DOHH2 (cell line): Measurements from ENCODE around the gene FAM124A.

ENCODE experiments used
- H3F3A ChIP-seq: fragments of 200-600 bp; sonication (generic), shearing (Covaris generic); 2 replicates; pipeline ENCODE4 v1.6.0; 2016; ENCODE audit warnings: antibody characterized with exemption, mild to moderate bottlenecking; ENCODE audit not compliant: control insufficient read depth, insufficient read depth
- H3K27ac ChIP-seq: fragments of 200-600 bp; sonication (generic); 2 replicates; pipeline ENCODE4 v1.5.1; 2014; ENCODE audit warnings: low read depth, mild to moderate bottlenecking, low read length, moderate library complexity
- H3K27me3 ChIP-seq: fragments of 200-600 bp; sonication (generic); 2 replicates; pipeline ENCODE4 v1.6.1; 2014; ENCODE audit warnings: mild to moderate bottlenecking, low read length, mixed read lengths; ENCODE audit not compliant: control insufficient read depth
- H3K36me3 ChIP-seq: fragments of 200-600 bp; sonication (generic); 2 replicates; pipeline ENCODE4 v1.6.1; 2014; ENCODE audit warnings: mild to moderate bottlenecking, low read length, moderate library complexity, mixed read lengths; ENCODE audit not compliant: control insufficient read depth
- H3K4me1 ChIP-seq: fragments of 200-600 bp; sonication (generic); 2 replicates; pipeline ENCODE4 v1.6.1; 2014; ENCODE audit warnings: mild to moderate bottlenecking, low read length, mixed read lengths; ENCODE audit not compliant: control insufficient read depth
- H3K4me2 ChIP-seq: fragments of 200-600 bp; sonication (generic); 2 replicates; pipeline ENCODE4 v1.6.0; 2014; ENCODE audit warnings: mild to moderate bottlenecking, low read length, moderate library complexity
- H3K4me3 ChIP-seq: fragments of 200-600 bp; sonication (generic); 2 replicates; pipeline ENCODE4 v1.5.1; 2014; ENCODE audit warnings: mild to moderate bottlenecking, low read length, mixed read lengths
- H3K79me2 ChIP-seq: fragments of 200-600 bp; sonication (generic); 2 replicates; pipeline ENCODE4 v1.6.1; 2014; ENCODE audit warnings: mild to moderate bottlenecking, low read length, mixed read lengths; ENCODE audit not compliant: control insufficient read depth
- H3K9me2 ChIP-seq: fragments of 200-600 bp; sonication (generic); replicated peaks from 2 replicates; pipeline ENCODE4 v1.6.1; 2014; ENCODE audit warnings: mild to moderate bottlenecking, low read length, mixed read lengths; ENCODE audit not compliant: control insufficient read depth
- H3K9me3 ChIP-seq: fragments of 200-600 bp; sonication (generic); 2 replicates; pipeline ENCODE4 v1.6.1; 2014; ENCODE audit warnings: antibody characterized with exemption, low read length, mixed read lengths; ENCODE audit not compliant: control insufficient read depth, insufficient read depth
- H4K20me1 ChIP-seq: fragments of 200-600 bp; sonication (generic); 2 replicates; pipeline ENCODE4 v1.6.0; 2014; ENCODE audit warnings: low read depth, mild to moderate bottlenecking, antibody characterized with exemption, low read length, moderate library complexity; ENCODE audit not compliant: control insufficient read depth, insufficient read depth
- CTCF ChIP-seq: fragments of 200-600 bp; sonication (generic); IDR thresholded peaks from one replicate; pipeline ENCODE4 v1.5.1; 2014; ENCODE audit warnings: antibody characterized with exemption, mild to moderate bottlenecking, low read depth, low read length; ENCODE audit not compliant: poor library complexity, severe bottlenecking
- EZH2phosphoT487 ChIP-seq: fragments of 200-600 bp; sonication (generic); IDR thresholded peaks from 2 replicates; pipeline ENCODE4 v1.6.1; 2017; ENCODE audit warnings: borderline replicate concordance, mild to moderate bottlenecking, antibody characterized with exemption, low read length, moderate library complexity, mixed read lengths

FAM124A gene

GRCh38 chr13:51222037-51222685 is at the start of gene FAM124A:
Gene FAM124A, plus strand, starts transcription at chr13:51222398. Its CDS starts 104 bp downstream, at chr13:51222502.
- Histone ChIP-seq H3K36me3 (no peaks in the 10 kb centered on the region), H4K20me1 (no peaks in the 10 kb centered on the region), H3K9me2 (no peaks in the 10 kb centered on the region), H3K79me2 (no peaks in the 10 kb centered on the region), H3K27ac (no peak within 1 kb of the TSS), H3K4me2 (peak within 1 kb of the TSS; percentile 69), H3F3A (no peaks in the 10 kb centered on the region), H3K4me3 (peak within 1 kb of the TSS; percentile 68), H3K9me3 (no peaks in the 10 kb centered on the region), H3K27me3 (peaks cover 25% of the 10 kb centered on the region), H3K4me1 (peaks cover 4% of the 10 kb centered on the region)
- TF ChIP-seq CTCF (no peak), EZH2phosphoT487 (no peak)

DNA sequence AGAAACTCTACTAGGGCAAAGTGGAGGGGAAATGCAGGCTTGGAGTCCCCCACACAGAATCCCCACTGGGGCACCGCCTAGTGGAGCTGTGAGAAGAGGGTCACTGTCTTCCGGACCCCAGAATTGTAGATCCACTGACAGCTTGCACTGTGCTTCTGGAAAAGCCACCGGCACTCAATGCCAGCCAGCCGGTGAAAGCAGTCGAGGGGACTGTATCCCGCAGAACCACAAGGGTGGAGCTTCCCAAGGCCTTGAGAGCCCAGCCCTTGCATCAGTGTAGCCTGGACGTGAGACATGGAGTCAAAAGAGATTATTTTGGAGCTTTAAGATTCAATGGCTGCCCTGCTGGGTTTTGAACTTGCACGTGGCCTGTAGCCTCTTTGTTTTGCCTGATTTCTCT is 47.2 kb upstream of the FAM124A start:
- Histone ChIP-seq H3F3A (no peaks in the 10 kb centered on the region), H3K9me3 (peaks cover 3% of the 10 kb centered on the region; the same call in 1 of the 2 replicates), H3K27ac (no peak overlapping the region), H3K4me1 (no peaks in the 10 kb centered on the region), H3K27me3 (peaks cover 9% of the 10 kb centered on the region), H3K4me2 (no peak overlapping the region), H3K79me2 (no peaks in the 10 kb centered on the region), H3K36me3 (no peaks in the 10 kb centered on the region), H4K20me1 (no peaks in the 10 kb centered on the region), H3K4me3 (no peak overlapping the region), H3K9me2 (no peaks in the 10 kb centered on the region)
- no peak for TF ChIP-seq EZH2phosphoT487
- no peak for TF ChIP-seq CTCF

- Histone ChIP-seq H3K4me2 (no peak overlapping the region), H3K9me2 (no peaks in the 10 kb centered on the region), H3K79me2 (no peaks in the 10 kb centered on the region), H3K27ac (no peak overlapping the region), H3K9me3 (peaks cover 3% of the 10 kb centered on the region; the same call in 1 of the 2 replicates), H3K4me1 (no peaks in the 10 kb centered on the region), H3K4me3 (no peak overlapping the region), H3K36me3 (no peaks in the 10 kb centered on the region), H3F3A (no peaks in the 10 kb centered on the region), H3K27me3 (peaks cover 14% of the 10 kb centered on the region), H4K20me1 (no peaks in the 10 kb centered on the region)
- TF ChIP-seq EZH2phosphoT487 (no peak), CTCF (no peak)
Measured at GRCh38 chr13:51175639-51176038, 46.6 kb upstream of the FAM124A start.
